ENCODE results near the gene GALNT5.
A peak's percentile ranks its signal among the peaks of the same experiment; 100 is the strongest.
"Not testable (repeated sequence)": the region's sequence is repeated elsewhere in the genome, so short reads cannot be mapped to it uniquely, and the experiment has no call there.

The GALNT5 gene

GRCh38 chr2:157252529-157252928 lies 5.0 kb upstream of the GALNT5 start:
- DNase-seq = no peak

- no peak for DNase-seq
These were observed 3.5 kb upstream of the GALNT5 start for GRCh38 chr2:157254041-157254440.

DNA sequence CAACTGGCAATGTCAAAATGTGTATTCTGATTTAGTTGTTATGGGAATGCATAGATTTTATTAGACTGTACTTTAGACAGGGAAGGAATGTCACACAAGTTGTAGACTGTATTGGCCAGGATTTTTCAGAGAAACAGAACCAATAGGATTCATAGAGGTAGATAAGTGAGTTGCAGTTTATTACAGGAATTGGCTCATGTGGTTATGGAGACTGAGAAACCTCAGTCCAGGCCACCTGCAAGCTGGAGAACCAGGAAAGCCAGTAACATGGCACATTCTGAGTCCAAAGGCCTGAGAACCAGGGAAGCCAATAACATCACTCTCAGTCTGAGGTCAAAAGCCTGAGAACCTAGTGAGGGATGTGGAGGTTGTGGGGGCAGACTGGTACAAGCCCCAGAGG lies 1.8 kb upstream of the GALNT5 start:
- no peak for DNase-seq

GRCh38 chr2:157256626-157257025 lies 879 bp upstream of the GALNT5 start:
- DNase-seq = no peak

DNA sequence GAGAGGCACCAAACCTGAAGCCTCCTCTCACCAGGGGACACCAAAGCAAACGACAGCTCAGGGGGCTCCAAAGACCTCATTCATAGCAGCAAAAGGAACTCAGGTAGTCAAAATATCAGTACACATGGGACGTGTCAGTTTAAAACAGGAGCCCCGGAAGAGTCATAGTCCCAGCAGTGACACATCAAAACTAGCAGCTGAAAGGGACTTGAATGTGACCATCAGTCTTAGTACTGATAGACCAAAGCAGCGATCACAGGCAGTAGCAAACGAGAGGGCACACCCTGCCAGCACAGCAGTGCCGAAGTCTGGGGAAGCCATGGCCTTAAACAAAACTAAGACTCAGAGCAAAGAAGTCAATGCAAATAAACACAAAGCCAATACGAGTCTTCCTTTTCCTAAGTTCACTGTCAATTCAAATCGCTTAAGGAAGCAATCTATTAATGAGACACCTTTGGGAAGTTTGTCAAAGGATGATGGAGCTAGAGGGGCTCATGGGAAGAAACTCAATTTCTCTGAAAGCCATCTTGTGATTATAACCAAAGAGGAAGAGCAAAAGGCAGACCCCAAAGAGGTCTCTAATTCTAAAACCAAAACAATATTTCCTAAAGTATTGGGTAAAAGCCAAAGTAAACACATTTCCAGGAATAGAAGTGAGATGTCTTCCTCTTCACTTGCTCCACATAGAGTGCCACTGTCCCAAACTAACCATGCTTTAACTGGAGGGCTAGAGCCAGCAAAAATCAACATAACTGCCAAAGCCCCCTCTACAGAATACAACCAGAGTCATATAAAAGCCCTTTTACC lies 1.2 kb downstream of the GALNT5 start:
- no peak for DNase-seq

DNA sequence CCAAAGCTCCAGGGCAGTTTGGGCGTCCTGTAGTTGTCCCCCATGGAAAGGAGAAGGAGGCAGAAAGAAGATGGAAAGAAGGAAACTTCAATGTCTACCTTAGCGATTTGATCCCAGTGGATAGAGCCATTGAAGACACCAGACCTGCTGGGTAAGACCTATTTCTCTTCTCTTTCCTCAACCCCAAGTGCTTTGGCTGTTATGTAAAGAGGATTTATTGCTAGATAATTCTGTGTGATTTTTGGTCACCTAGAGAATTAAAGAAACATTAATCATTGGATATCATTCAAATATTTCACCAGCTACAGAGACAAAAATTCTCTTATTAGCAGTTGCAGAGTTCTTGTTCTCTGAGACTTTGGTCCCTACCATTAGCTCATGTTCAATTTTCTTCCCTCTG lies 1.9 kb downstream of the GALNT5 start:
- no peak for DNase-seq

DNA sequence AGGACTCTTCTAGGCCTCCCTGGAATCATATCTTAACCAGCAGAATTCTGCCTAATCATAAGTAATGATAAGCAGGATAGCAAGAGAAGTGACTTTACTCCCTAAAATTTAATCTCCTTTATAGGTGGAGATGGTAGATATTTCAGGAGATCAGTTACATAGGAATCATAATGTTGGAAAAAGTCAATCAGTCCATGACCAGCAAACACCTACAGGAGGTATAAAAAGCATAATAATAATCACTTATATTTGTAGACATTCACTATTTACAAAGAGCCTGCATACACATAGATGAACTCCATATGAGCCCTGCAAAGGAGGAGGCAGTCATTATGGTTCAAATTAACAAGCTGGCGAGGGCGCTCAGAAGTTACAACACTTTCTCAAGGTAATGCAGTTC lies 2.5 kb downstream of the GALNT5 start:
- no peak for DNase-seq

- DNase-seq = no peak
These were observed 3.2 kb downstream of the GALNT5 start for GRCh38 chr2:157260533-157261198.

DNA sequence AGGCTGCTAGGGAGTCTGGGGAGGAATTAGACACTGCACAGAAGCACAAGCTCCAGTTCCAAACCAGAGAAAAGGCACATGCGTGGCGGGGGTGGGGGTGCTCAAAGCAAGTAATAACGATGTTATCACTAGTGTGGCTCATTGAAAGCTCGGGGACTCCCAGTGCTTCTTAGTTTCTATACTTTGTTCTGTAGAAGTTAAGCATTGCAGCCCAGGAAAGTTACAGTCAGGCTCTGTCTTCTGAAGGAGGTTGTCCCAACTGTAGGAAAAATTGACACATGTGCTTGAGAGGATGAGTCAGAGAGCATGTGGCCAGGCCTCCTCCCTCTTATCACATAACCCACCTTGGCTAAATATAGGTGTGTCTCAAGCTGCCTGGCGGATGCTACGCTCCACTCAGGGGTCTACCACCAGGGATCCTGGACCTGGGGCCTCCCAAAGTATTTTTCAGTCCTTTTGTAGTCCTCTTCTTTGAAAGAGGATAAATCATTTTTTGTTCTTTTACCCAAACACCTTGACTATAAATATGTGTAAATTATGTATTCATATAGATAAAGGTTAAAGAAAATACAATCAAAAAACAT lies 3.8 kb downstream of the GALNT5 start:
- no peak for DNase-seq

DNA sequence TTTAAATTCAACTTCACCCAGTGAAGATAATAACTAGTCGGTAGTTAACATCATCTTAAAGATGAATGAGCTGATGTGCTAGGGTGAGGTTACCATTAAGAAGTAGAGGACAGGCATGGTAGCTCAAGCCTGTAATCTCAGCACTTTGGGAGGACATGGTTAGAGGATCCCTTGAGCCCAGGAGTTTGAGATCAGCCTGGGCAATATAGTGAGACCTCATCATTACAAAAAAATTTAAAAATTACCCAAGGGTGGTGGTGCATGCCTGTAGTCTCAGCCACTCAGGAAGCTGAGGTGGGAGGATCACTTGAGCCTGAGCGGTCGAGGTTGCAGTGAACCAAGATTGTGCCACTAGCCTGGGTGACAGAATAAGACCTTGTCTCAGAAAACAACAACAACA lies 4.7 kb downstream of the GALNT5 start:
- no peak for DNase-seq

DNA sequence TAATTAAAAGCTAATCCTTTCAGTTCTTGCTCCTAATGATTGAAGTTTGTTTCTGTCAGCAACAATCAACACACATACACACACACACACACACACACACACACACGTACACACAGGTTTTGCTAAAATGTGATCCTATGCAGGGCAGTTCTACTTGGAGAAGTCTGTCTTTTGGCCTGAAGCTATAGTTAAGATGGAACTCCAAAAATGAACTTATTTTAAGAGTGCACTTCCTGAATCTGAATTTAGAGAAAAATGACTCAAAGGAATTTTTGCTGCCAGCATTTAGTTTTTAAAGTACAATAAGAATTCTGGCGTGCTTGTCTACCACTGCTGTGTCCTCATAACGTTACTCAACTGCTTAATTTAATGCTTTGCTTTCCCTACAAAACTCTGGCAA lies 6.6 kb downstream of the GALNT5 start:
- DNase-seq = no peak

DNA sequence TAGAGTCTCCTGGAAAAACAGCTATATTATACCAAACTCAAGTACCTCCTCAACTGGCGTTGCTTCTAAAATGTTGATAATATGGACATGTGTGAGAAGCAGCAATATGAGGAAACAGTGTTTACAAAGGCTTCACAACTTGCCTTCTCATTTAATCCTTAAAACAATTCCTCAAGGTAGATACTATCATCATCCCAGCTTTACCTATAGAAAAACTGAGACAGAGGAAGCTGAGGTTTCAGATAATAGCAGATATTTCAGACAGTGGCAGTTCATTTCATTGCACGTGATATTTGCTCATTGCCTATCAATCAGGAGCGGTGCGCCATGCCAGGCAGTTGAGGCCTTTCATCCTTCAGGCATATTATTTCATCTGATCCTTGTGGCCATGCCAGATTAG lies 8.3 kb downstream of the GALNT5 start:
- no peak for DNase-seq

DNA sequence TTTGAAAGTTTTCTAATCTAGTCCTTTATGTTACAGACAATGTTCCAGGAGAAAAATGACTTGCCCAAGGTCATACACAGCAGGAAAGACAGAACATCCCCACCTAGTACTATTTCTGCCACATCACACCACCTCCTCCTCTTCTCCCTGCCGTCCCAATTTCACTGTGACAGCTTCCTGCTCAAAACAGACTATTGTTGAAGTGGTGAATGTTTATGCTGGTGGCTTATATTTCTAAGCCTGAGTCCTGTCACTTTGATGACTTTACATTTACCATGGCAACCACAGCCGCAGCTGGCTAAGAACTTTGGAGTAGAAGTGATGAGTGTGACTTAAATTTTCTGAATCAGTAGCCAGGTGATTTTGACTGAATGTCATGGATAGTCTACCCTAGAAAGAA lies 10.0 kb downstream of the GALNT5 start:
- DNase-seq = no peak

- DNase-seq = no peak
These were observed 11.6 kb downstream of the GALNT5 start for GRCh38 chr2:157269060-157269459.

- no peak for DNase-seq
These were observed 12.4 kb downstream of the GALNT5 start for GRCh38 chr2:157269922-157270321.

GRCh38 chr2:157271590-157272203 lies 14.2 kb downstream of the GALNT5 start:
- DNase-seq = no peak

DNA sequence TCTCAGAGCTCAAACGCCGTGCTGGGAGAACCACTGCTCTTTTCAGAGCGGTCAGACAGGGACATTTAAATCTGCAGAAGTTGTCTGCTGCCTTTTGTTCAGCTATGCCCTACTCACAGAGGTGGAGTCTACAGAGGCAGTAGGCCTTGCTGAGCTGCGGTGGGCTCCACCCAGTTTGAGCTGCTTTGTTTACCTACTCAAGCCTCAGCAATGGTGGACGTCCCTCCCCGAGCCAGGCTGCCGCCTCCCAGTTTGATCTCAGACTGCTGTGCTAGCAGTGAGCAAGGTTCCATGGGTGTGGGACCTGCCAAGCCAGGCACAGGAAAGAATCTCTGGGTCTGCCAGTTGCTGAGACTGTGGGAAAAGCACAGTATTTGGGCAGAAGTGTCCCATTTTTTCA lies 21.8 kb downstream of the GALNT5 start:
- DNase-seq = not testable (repeated sequence)

- DNase-seq = no peak
These were observed 23.8 kb downstream of the GALNT5 start for GRCh38 chr2:157281316-157281715.

DNA sequence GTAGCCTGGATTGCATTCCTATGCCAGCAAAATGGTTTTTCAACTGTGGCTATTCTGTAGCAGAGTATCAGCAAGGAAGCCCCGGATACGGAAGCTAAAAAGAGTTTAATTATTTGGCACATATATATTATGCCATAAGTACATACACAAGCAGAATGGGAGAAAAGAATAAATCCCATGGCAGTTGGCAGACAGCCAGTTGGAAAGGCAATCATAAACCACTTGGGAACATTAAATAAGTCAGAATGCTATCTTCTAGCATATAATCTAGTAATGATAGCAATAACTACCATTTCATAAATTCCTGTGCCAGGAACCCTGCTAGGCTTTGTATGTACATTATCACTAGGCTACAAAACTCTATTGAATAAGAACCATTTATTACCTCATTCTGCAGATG lies 26.0 kb downstream of the GALNT5 start:
- peak; percentile 31 for DNase-seq

DNA sequence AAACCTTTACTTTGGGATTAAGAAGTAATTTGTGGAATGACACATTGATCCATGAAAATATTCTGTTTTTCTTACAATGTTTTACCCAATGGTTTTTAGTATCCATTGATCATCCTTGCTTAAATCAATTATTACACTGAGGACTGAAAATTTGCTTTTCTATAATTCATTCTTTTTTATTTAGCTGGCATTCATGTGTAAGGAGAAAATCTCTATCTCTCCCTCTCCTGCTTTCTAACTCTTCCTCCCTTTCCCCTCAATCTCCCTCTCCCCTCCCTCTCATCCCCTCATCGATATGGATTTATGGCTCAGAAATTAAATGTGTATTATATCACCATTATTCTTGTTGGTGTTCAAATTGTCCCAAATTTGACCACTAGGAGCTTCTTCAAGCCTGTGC lies 29.7 kb downstream of the GALNT5 start:
- no peak for DNase-seq

DNA sequence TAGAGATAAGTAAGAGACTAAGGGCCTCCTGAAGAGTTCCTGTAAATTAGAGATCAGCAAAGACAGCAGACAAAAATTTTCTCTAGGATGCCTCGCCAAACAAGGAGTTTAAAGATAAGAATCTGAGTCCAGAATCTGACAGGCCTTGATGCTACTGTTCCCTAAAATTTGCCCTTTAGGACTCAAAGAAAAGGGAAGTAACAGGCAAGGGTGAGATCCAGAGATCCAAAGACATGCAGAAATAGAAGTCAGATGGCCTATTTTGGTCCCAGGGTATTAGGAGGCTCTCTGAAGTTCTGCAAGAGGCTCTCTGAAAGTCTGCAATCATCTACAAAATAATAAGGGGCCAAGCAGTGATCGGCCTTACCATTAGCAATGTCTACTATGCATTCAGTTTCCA lies 33.0 kb downstream of the GALNT5 start:
- DNase-seq = no peak

GRCh38 chr2:157291018-157291417 lies 33.5 kb downstream of the GALNT5 start:
- no peak for DNase-seq

DNA sequence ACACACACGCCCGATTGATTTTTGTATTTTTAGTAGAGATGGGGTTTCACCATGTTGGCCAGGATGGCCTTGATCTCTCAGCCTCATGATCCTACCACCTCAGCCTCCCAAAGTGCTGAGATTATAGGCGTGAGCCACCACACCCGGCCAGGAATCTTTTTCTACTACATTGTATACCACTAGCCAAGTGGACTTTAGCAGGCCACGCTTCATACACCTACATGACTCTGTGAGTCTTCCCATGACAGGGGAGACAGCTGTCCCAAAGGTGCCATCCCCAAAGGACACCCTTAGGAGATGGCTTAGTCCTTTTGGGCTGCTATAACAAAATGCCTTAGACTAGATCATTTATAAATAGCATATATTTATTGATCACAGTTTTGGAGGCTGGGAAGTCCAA lies 35.3 kb downstream of the GALNT5 start:
- no peak for DNase-seq

- no peak for DNase-seq
These were observed 39.0 kb downstream of the GALNT5 start for GRCh38 chr2:157296490-157296889.
